Subcutaneous adipose tissue (tissue), 4 donors: ENCODE measurements around the gene RAB3A. TPM values are rescaled to one million over a fixed set of nuclear protein-coding genes. Genes with fewer than 3 reads are reported as not detected.

Source experiments
- total RNA-seq, 4 donors: library from RNA; depleted of rRNA; stranded (reverse); fragments of >200 nt; gene quantifications; one replicate each; pipeline ENCODE4 v1.1.0, GENCODE V29; 2016
- TF ChIP-seq, protein P1 (sequence below): fragments of 450-650 bp; IDR thresholded peaks from one replicate; pipeline ENCODE4 v1.5.1; 2016; ENCODE audit warnings: low read depth, mild to moderate bottlenecking, control low read depth, antibody characterized with exemption, moderate library complexity

Gene RAB3A
- total RNA-seq, 4 donors from 2014 or later = 0.51 TPM; not detected in 3

DNA sequence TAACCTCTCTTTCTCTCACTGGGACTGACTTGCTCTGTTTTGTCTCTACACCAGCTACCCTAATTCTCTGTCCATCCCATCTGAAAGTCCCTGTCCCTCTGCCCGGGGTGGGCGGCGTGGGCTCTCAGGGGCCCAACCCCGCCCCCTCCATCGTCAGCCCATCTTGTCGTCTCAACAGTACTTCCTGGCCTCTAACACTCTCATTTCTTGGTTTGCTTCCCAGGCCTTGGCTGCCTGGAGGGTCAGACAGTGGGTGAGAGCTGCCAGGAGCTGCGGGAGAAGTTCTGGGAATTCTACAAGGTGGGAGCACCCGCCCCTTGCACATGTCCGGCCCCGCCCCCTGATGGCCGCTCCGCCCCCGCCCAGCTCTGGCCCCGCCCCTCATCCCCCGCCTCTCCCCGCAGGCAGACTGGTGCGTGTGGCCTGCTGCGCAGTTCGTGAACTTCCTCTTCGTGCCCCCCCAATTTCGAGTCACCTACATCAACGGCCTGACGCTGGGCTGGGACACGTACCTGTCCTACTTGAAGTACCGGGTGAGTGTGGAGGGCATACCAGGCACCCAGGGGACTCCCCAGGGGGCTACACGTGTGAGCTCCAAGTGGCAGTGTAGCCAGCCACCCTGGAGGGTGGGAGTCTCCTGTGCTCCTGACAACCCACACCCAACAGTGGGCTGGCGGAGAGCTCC, 9.1 kb downstream of the RAB3A start:
- TF ChIP-seq, protein P1, sequence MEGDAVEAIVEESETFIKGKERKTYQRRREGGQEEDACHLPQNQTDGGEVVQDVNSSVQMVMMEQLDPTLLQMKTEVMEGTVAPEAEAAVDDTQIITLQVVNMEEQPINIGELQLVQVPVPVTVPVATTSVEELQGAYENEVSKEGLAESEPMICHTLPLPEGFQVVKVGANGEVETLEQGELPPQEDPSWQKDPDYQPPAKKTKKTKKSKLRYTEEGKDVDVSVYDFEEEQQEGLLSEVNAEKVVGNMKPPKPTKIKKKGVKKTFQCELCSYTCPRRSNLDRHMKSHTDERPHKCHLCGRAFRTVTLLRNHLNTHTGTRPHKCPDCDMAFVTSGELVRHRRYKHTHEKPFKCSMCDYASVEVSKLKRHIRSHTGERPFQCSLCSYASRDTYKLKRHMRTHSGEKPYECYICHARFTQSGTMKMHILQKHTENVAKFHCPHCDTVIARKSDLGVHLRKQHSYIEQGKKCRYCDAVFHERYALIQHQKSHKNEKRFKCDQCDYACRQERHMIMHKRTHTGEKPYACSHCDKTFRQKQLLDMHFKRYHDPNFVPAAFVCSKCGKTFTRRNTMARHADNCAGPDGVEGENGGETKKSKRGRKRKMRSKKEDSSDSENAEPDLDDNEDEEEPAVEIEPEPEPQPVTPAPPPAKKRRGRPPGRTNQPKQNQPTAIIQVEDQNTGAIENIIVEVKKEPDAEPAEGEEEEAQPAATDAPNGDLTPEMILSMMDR = no peak

DNA sequence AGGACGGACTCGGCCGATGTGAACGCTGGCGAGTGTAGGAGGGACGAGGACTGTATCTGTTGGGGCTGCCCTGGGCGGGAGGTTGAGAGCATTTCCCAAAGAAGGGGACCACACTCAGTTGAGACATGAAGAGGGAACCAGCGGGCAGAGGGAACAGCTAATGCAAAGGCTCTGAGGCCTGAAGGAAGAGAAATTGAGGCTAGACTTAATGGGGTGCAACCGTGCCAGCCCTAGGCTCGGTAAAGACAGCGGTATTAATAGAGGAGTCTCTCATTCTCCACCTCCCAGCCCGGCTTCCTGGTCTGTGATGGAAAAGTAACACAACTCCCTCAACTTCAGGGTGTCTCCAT, 9.7 kb downstream of the RAB3A start:
- TF ChIP-seq, protein P1 = no peak

DNA sequence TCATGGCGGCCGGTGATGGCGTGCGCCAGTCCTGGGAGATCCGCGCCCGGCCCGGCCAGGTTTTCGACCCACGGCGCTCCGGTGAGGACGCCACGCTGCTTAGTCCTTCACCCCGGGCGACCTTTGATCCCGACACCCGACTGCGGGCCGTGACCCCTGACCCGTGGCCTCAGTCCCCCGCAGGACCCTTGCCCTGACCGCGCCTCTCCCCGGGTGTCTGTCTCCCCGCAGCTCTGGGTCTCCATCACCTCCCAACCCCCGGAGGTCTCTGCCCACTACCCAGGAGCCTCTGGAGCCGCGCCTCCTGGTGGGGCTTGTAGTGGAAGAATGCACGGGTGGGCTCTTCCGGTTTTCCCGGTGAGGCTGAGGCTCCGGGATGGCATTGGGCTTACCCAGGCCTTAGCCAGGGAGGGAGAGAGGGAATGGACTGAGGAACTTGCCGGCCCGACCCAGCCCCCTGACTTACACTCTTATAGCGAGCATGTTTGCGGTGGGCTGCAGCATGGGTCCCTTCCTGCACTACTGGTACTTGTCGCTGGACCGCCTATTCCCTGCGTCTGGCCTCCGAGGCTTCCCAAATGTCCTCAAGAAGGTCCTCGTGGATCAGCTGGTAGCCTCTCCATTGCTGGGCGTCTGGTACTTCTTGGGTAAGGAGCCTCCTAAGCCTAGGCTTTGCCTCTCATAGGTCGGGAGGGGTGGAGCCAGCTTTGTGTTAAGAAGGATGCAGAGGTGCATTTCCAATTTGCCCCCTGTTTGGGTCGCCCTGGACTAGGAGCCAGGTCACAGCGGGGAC, 10.3 kb downstream of the RAB3A start:
- TF ChIP-seq, protein P1 = no peak

DNA sequence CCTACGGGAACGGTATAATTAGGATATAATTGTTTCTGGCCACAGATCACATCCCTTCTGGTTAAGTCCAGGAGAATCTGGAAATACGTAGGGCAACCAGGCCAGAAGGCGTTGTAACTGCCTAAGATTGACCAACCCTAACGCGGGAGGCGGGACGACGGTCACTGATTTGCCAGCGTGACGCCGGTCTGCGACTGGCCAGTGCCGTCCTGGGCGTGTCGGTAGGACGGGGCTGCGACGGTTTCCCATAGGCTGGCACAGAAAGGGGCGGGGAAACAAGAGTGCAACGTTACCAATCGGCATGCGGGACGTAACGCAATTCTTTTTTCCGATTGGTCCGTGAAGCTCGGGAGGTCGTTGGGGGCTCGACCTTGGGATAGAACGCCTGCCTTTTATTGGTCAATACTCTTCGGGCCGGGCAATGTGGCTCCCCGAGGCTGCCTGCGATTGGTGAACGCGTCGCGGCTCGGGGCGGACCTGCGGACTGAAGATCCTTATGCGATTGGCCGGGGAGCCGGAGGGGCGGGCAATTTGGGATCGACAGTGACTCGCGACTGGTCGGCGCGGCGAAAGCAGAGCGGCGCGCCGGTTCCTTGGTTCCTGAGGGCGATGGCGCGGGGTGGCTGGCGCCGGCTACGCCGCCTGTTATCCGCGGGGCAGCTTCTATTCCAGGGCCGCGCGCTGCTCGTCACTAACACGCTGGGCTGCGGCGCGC, 11.0 kb downstream of the RAB3A start, which contains the start of gene MPV17L2:
MPV17L2 (plus strand) TSS at position 546 of the 715 bp plus-strand sequence; CDS start at position 610, 64 bp downstream.
- TF ChIP-seq, protein P1 = no peak

DNA sequence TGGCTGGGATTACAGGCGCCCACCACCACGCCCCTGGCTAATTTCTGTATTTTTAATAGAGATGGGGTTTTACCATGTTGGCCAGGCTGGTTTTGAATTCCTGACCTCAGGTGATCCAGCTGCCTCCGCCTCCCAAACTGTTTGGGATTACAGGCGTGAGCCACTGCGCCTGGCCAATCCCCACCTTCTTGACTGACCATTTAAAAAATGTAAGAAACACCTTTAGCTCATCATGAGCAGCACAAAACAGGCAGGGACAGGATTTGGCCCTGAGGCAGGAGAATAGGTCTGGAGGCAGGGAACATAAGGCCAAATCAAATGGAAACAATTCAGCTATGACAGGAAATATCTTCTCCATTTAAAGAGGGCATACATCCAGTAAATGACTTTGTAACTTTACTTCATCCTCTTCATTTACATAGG, 12.2 kb downstream of the RAB3A start:
- TF ChIP-seq, protein P1 = no peak

DNA sequence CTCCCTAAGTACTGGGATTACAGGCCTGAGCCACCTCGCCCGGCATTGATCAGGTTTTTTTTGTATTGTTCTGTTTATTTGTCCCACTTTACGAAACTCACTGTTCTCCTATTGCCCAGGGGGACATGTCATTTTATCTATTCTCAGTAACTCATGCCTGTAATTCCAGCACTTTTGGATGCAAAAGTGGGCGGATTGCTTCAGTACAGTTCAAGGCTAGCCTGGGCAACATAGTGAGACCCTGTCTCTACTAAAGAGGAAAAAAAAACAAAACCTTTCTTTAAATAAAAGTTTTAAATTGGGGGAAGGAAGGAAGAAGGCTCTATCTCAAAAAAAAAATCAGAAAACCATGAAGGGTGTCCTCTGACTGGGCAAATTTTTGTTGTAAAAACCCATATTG, 13.6 kb downstream of the RAB3A start:
- TF ChIP-seq, protein P1 = no peak

DNA sequence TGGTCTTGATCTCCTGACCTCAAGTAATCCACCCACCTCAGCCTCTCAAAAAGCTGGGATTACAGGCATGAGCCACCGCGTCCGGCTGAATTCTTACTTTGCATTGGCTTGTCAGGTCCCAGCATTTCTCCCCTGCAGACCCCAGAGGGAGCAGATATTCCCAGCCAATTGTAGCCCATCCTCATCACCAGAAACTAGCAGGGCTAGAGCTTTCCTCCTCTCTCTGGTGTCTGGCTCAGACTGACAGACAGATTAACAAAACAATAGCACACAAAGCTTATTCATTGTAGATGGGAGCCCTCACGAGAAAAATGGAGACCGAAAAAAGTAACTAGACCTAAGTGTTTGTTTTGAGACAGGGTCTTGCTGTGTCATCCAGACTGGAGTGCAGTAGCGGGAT, 18.3 kb downstream of the RAB3A start:
- TF ChIP-seq, protein P1 = no peak
